Prostate gland (tissue), 2 donors: Measurements from ENCODE around the gene CHST15.

Experiments used
- CTCF ChIP-seq, 4 experiments: fragments of 200-600 bp in 2 of 4; fragments of 450-650 bp in 2 of 4; sonication (generic) in 2 of 4; IDR thresholded peaks; 1 replicate in 3 of 4; 2 replicates in 1 of 4; pipeline ENCODE4 v1.5.1; 2016 to 2019; ENCODE audit warnings: antibody characterized with exemption in 4 of 4, mild to moderate bottlenecking in 2 of 4, moderate library complexity in 2 of 4
- POLR2A ChIP-seq: fragments of 450-650 bp; IDR thresholded peaks from one replicate; pipeline ENCODE4 v1.6.1; 2016; ENCODE audit warnings: antibody characterized with exemption, mild to moderate bottlenecking

- TF ChIP-seq CTCF (IDR thresholded peaks at IDR 0.05) (no peak), POLR2A (no peak)
These were observed 23.8 kb downstream of the CHST15 start for GRCh38 chr10:124069341-124070264.
